OCI-LY3 (cell line): ENCODE data around the gene GIPR.

Source experiments
- H2AFZ ChIP-seq: fragments of 200-600, 300-600 bp; shearing (Covaris generic); 2 replicates; pipeline ENCODE4 v1.6.0; 2014; ENCODE audit warnings: antibody characterized with exemption, low read depth, low read length
- H3K27ac ChIP-seq: fragments of 200-600, 300-600 bp; sonication (generic); 2 replicates; pipeline ENCODE4 v1.5.1; 2014; ENCODE audit warnings: mild to moderate bottlenecking, low read length, moderate library complexity, mixed read lengths
- H3K27me3 ChIP-seq: fragments of 200-600, 300-600 bp; sonication (generic); 2 replicates; pipeline ENCODE4 v1.6.1; 2014; ENCODE audit warnings: low read depth, low read length, mixed read lengths
- H3K36me3 ChIP-seq: fragments of 200-600, 300-600 bp; sonication (generic); replicated peaks from 2 replicates; pipeline ENCODE3; 2014; ENCODE audit warnings: low read depth, low read length, mixed read lengths
- H3K4me1 ChIP-seq: fragments of 300-600, 200-600 bp; sonication (generic); 2 replicates; pipeline ENCODE4 v1.6.1; 2014; ENCODE audit warnings: low read length, mixed read lengths
- H3K4me2 ChIP-seq: fragments of 200-600, 300-600 bp; sonication (generic); 2 replicates; pipeline ENCODE4 v1.6.1; 2014; ENCODE audit warnings: low read length, mixed read lengths
- H3K4me3 ChIP-seq: fragments of 300-600, 200-600 bp; sonication (generic); 2 replicates; pipeline ENCODE4 v1.5.1; 2014; ENCODE audit warnings: antibody characterized with exemption, mild to moderate bottlenecking, low read length, moderate library complexity
- H3K79me2 ChIP-seq: fragments of 300-600, 200-600 bp; shearing (Covaris generic); 2 replicates; pipeline ENCODE4 v1.6.1; 2014; ENCODE audit warnings: mild to moderate bottlenecking, low read length, mixed read lengths
- H3K9ac ChIP-seq: fragments of 300-600, 200-600 bp; shearing (Covaris generic); 2 replicates; pipeline ENCODE4 v1.6.0; 2014; ENCODE audit warnings: mild to moderate bottlenecking, low read length, moderate library complexity
- H3K9me3 ChIP-seq: fragments of 200-600, 300-600 bp; shearing (Covaris generic); 2 replicates; pipeline ENCODE4 v1.6.1; 2014; ENCODE audit warnings: low read length, mixed read lengths; ENCODE audit not compliant: insufficient read depth
- H4K20me1 ChIP-seq: fragments of 200-600, 300-600 bp; sonication (generic); 2 replicates; pipeline ENCODE4 v1.6.1; 2016; ENCODE audit warnings: low read length, mixed read lengths; ENCODE audit not compliant: insufficient read depth
- EZH2phosphoT487 ChIP-seq: fragments of 200-600 bp; shearing (Covaris generic); IDR thresholded peaks from 2 replicates; pipeline ENCODE4 v1.6.1; 2018; ENCODE audit warnings: antibody characterized with exemption, mixed run types, low read depth
- TF ChIP-seq, protein P1 (sequence below): fragments of 200-600, 300-600 bp; sonication (generic); IDR thresholded peaks from 2 replicates; pipeline ENCODE4 v1.5.1; 2014; ENCODE audit warnings: antibody characterized with exemption, low read length, low read depth

Gene GIPR

GRCh38 chr19:45629704-45630103, 38.3 kb upstream of the GIPR start:
- H3K36me3 ChIP-seq: peaks cover 32% of the 10 kb centered on the region

DNA sequence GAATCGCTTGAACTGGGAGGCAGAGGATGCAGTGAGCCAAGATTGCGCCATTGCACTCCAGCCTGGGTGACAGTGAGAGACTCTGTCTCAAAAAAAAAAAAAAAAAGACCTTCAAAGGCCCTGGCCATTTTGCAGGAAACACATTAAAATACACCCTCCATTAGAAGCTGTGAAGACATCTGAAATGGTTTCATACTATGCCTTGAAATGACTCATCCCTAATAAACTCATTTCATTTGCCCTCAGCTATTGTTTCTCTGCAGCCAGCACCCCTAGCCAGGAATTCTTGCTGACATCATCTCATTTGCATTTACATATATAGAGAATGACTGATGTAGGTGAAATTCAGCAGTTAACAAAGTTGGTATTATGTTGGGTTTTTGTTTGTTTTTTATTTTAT, 37.6 kb upstream of the GIPR start:
- H4K20me1 ChIP-seq: no peaks in the 10 kb centered on the region
- no peaks in the 10 kb centered on the region for H3K27me3 ChIP-seq
- H3K9me3 ChIP-seq: no peaks in the 10 kb centered on the region
- no peak for TF ChIP-seq EZH2phosphoT487
- TF ChIP-seq, protein P1, sequence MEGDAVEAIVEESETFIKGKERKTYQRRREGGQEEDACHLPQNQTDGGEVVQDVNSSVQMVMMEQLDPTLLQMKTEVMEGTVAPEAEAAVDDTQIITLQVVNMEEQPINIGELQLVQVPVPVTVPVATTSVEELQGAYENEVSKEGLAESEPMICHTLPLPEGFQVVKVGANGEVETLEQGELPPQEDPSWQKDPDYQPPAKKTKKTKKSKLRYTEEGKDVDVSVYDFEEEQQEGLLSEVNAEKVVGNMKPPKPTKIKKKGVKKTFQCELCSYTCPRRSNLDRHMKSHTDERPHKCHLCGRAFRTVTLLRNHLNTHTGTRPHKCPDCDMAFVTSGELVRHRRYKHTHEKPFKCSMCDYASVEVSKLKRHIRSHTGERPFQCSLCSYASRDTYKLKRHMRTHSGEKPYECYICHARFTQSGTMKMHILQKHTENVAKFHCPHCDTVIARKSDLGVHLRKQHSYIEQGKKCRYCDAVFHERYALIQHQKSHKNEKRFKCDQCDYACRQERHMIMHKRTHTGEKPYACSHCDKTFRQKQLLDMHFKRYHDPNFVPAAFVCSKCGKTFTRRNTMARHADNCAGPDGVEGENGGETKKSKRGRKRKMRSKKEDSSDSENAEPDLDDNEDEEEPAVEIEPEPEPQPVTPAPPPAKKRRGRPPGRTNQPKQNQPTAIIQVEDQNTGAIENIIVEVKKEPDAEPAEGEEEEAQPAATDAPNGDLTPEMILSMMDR: no peak
- H3K27ac ChIP-seq: peak overlapping the region; percentile 34; the same call in 1 of the 2 replicates
- H3K36me3 ChIP-seq: peaks cover 30% of the 10 kb centered on the region
- H3K4me2 ChIP-seq: peak overlapping the region; percentile 15
- H3K9ac ChIP-seq: no peak overlapping the region
- no peak overlapping the region for H3K4me3 ChIP-seq
- H3K4me1 ChIP-seq: peaks cover 17% of the 10 kb centered on the region
- no peaks in the 10 kb centered on the region for H3K79me2 ChIP-seq
- H2AFZ ChIP-seq: no peak overlapping the region

More at GRCh38 chr19:45629704-45630103, 38.3 kb upstream of the GIPR start:
- H3K27ac ChIP-seq: peak overlapping the region; percentile 34; the same call in 1 of the 2 replicates
- peaks cover 17% of the 10 kb centered on the region for H3K4me1 ChIP-seq
- no peaks in the 10 kb centered on the region for H3K79me2 ChIP-seq
- H3K9me3 ChIP-seq: no peaks in the 10 kb centered on the region
- H4K20me1 ChIP-seq: no peaks in the 10 kb centered on the region
- H2AFZ ChIP-seq: no peak overlapping the region
- H3K9ac ChIP-seq: peak overlapping the region; percentile 25; the same call in 1 of the 2 replicates
- no peak overlapping the region for H3K4me3 ChIP-seq
- TF ChIP-seq, protein P1: no peak
- no peak for TF ChIP-seq EZH2phosphoT487
- no peaks in the 10 kb centered on the region for H3K27me3 ChIP-seq
- H3K4me2 ChIP-seq: peak overlapping the region; percentile 51; the same call in 1 of the 2 replicates

DNA sequence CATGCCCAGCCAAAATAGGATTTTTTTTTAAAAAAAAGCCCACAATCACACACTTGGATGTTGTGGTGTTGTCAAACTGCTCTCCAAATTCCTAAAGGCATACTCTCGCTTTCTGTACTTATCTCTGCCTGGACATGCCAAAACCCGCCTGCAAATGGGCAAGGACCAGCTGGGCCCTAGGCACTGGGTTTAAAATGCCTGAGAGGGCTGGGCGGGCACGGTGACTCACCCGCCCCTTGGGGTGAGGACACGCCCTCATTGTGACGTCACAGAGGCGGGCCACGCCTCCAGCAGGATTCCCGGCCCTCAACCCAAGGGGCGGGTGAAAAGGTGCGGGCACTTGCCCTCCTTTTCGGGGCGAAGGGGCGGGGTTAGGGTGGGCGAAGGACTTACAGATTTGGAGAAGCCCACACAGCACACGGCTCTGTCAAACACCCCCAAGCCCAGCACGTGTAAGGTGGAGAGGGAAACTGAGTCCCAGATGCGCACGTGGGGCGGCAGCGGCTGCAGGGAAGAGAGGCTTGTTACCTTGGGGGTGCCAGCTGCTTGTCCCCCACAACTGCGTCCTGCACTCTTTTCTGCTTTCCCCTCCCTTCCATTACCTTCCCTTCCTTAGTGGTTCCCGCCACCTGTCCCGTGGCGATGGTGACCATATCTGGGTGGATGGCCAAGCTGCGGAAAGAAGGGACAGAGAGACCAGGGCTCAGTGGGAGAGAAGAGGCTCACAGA, 35.4 kb upstream of the GIPR start:
- no peaks in the 10 kb centered on the region for H3K79me2 ChIP-seq
- no peak for TF ChIP-seq EZH2phosphoT487
- TF ChIP-seq, protein P1: no peak
- no peaks in the 10 kb centered on the region for H3K27me3 ChIP-seq
- H2AFZ ChIP-seq: no peak overlapping the region
- no peak overlapping the region for H3K9ac ChIP-seq
- peaks cover 17% of the 10 kb centered on the region for H3K4me1 ChIP-seq
- no peak overlapping the region for H3K4me2 ChIP-seq
- no peak overlapping the region for H3K27ac ChIP-seq
- no peaks in the 10 kb centered on the region for H3K9me3 ChIP-seq
- no peak overlapping the region for H3K4me3 ChIP-seq
- H3K36me3 ChIP-seq: peaks cover 23% of the 10 kb centered on the region
- no peaks in the 10 kb centered on the region for H4K20me1 ChIP-seq

- Histone ChIP-seq H3K79me2 (peaks cover 3% of the 10 kb centered on the region; the same call in 1 of the 2 replicates), H3K27me3 (no peaks in the 10 kb centered on the region), H3K4me2 (no peak overlapping the region), H3K9ac (no peak overlapping the region), H3K9me3 (no peaks in the 10 kb centered on the region), H3K36me3 (peaks cover 7% of the 10 kb centered on the region), H3K27ac (no peak overlapping the region), H3K4me1 (peaks cover 15% of the 10 kb centered on the region), H4K20me1 (no peaks in the 10 kb centered on the region), H3K4me3 (no peak overlapping the region), H2AFZ (no peak overlapping the region)
- no peak for TF ChIP-seq EZH2phosphoT487
Measured at GRCh38 chr19:45636275-45636674, 31.7 kb upstream of the GIPR start.
